SH-SY5Y (cell line): ENCODE results near the gene DLEC1.

ENCODE experiments used
- GATA2 ChIP-seq: IDR thresholded peaks from 2 replicates; pipeline ENCODE4 v1.6.1; 2011; ENCODE audit warnings: mild to moderate bottlenecking, low read depth, low read length
- GATA3 ChIP-seq: IDR thresholded peaks from 2 replicates; pipeline ENCODE4 v1.6.1; 2011; ENCODE audit warnings: low read depth, mild to moderate bottlenecking, low read length, moderate library complexity

- TF ChIP-seq GATA2 (no peak), GATA3 (no peak)
Observed at GRCh38 chr3:38003817-38004414, 35.1 kb upstream of the DLEC1 start.
